Measurements from ENCODE around the gene CGNL1. TPM values are rescaled to one million over a fixed set of nuclear protein-coding genes. Genes with fewer than 3 reads are reported as not detected.

CGNL1 gene
- total and polyA plus RNA-seq, 2 donors = 12.7 to 31.7 TPM

DNA sequence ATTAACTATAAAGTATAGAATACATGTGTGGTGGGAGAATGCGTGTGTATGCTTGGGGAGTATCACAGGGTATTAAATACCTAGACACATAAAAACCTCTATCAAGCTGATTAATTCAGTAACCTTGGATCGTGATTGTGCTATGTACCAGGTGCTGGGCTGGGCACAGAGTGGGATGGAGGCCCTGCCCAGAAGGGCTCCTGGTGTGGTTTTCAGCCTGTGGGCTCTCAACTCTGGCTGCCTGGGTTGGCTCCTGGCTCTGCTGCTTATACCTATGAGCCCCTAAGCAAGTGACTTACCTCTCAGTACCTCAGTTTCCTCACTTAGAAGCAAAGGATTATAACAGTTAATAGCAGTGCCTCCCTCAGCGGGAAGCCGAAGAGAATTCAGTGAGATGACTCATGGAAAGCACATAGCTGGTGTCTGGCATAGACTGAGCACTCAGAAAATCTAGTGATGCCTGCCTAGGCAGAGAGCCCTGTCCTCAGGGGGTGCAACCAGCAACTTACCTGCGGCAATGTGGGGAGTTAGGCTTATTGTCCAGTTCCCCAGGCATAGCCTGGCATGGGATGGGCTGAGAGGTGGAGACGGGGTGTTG, 124.8 kb downstream of the CGNL1 start:
- DNase-seq (ENCODE audit: extremely low spot score) = no peak
- Histone ChIP-seq H3K27ac (ENCODE audit: low read depth) (no peak overlapping the region), H3K36me3 (ENCODE audit: insufficient read depth) (no peaks in the 10 kb centered on the region), H3K4me1 (ENCODE audit: insufficient read depth) (no peaks in the 10 kb centered on the region), H3K4me3 (ENCODE audit: low read depth, low read length) (no peak overlapping the region)
- 89% methylated on average over 6 of the region's 6 CpGs for WGBS

DNA sequence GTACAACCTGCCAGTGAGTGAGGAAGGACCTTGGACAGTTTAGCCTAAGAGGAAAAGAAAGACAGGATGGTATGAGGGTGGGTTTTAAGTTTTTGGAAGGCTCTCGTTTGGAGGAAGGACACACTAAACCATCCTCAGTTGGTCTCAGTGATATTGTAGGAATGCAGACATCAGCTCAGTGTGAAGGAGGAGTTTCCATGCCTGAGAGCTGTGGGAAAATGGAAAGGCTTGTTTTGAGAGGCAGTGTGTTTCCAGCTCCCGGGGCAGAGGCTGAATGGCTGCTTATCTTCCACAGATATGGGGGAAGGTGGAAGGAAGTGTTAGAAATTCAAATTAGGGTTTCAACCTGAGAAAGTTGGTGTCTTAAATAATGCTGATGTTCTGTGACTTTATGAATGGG, 125.8 kb downstream of the CGNL1 start:
- WGBS = 40% methylated on average over 2 of the region's 2 CpGs
- Histone ChIP-seq H3K36me3 (ENCODE audit: insufficient read depth) (no peaks in the 10 kb centered on the region), H3K4me1 (ENCODE audit: insufficient read depth) (no peaks in the 10 kb centered on the region), H3K27ac (ENCODE audit: low read depth) (no peak overlapping the region), H3K4me3 (ENCODE audit: low read depth, low read length) (no peak overlapping the region)
- no peak for DNase-seq (ENCODE audit: extremely low spot score)

DNA sequence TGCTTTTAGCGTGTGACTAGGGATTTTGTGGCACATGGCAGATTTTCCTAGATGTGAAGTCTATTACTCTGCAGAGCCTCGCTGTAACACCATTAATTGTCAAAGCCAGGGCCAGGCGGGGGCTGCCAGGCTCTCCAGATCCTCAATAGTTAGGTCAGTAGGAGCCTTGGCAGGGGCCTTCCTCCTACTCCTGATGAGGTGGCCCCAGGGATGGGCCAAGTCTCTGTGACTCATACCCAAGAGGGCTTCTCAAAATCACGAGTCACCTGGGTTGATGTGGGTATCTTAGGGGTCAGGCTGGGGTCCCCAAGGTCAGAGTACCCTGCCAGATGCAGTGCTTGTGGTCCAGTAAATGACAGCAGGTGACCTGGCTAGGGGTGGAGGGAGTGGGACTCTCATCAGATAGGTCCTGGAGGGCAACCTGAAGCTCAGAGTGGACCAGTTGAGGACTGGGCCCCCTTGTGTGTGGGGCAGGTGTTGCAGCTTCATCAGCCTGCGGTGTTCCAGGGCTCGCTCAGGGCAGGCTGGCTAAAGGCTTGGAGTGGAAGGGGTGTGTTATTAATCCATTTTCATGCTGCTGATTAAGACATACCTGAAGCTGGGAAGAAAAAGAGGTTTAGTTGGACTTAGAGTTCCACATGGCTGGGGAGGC, 126.9 kb downstream of the CGNL1 start:
- Histone ChIP-seq H3K4me1 (ENCODE audit: insufficient read depth) (no peaks in the 10 kb centered on the region), H3K4me3 (ENCODE audit: low read depth, low read length) (no peak overlapping the region), H3K36me3 (ENCODE audit: insufficient read depth) (no peaks in the 10 kb centered on the region), H3K27ac (ENCODE audit: low read depth) (no peak overlapping the region)
- 96% methylated on average over 6 of the region's 6 CpGs for WGBS
- no peak for DNase-seq (ENCODE audit: extremely low spot score)

DNA sequence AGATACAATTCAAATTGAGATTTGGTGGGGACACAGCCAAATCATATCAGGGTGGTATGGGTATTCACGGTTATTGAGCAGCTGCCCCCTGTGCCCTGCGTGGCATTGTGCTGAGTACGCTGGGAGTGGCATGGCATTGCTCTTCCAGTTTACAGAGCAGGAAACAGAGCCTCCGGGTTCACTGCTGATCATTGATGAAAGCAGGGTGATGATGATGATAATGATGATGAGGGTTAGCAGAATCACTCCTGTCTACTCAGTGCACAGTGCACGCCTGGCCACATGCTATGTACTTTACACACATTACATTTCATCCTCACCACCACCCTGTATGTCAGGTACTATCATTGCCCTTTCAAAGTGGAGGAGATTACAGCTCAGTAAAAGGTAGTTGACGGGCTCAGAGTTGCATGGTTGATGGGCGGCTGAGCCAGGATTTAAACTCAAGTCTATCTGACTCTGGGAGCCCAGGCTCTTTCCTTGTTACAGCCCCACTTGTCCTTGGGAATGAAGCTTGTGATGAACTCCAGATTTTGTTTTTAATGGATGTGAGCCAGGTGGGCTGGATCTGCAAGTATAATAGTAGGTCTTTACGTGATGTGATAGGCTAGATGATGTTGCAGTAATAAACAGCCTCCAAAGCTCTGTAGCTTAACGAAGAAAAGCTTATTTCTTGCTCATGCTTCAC, 127.8 kb downstream of the CGNL1 start:
- 73% methylated on average over 9 of the region's 9 CpGs for WGBS
- Histone ChIP-seq H3K4me3 (ENCODE audit: low read depth, low read length) (no peak overlapping the region), H3K4me1 (ENCODE audit: insufficient read depth) (no peaks in the 10 kb centered on the region), H3K36me3 (ENCODE audit: insufficient read depth) (no peaks in the 10 kb centered on the region), H3K27ac (ENCODE audit: low read depth) (no peak overlapping the region)
- no peak for DNase-seq (ENCODE audit: extremely low spot score)

DNA sequence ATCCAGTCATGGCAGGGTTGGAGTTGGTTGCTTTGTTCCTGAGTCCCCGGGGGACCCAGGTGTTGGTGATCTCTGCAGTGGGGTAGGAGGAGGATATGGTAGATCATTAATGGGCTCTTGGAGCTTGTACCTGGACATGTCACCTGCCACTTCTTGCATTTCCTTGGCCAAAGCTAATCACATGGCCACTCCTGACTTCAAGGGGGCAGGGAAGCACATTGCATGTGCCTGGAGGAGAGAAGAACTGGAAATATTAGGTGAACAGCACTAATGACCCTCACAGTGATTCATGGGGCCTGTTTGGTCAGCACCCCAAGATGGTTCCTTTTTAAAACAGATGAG, 128.3 kb downstream of the CGNL1 start:
- Histone ChIP-seq H3K4me1 (ENCODE audit: insufficient read depth) (no peaks in the 10 kb centered on the region), H3K27ac (ENCODE audit: low read depth) (no peak overlapping the region), H3K4me3 (ENCODE audit: low read depth, low read length) (no peak overlapping the region), H3K36me3 (ENCODE audit: insufficient read depth) (no peaks in the 10 kb centered on the region)
- DNase-seq (ENCODE audit: extremely low spot score) = no peak
- WGBS = 62% methylated on average over 1 of the region's 1 CpG

DNA sequence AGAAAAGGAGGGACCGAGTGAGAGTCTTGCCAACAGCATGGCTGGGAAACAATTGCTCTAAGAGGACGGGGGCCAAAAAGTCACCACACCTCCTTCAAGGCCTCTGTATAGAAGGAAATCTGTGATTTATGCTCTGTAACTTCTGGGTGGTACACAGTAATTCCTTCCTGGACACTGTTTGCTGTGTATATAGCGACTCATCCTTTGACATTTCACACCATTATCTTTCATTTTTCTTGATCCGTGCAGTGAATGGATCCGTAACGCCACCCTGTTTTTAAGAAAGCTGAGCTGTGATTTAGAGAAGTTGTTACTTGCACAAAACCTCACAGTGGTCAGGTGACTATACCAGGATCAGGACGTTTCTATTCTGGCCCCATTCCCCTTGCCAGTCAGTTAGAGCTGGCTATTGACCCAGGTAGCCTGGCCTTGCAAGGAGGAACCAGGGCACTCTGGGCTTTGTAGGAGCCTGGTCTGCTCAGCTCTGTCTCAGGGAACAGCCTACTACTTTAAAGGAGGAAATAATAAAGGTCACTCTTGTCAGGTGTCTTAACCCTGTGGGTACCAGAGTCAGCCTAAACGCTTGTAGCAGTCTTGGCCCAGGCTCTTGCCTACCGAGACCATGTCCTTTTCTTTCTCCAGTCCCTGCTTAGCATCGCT, 128.9 kb downstream of the CGNL1 start:
- Histone ChIP-seq H3K27ac (ENCODE audit: low read depth) (no peak overlapping the region), H3K4me3 (ENCODE audit: low read depth, low read length) (no peak overlapping the region), H3K4me1 (ENCODE audit: insufficient read depth) (no peaks in the 10 kb centered on the region), H3K36me3 (ENCODE audit: insufficient read depth) (no peaks in the 10 kb centered on the region)
- WGBS = 80% methylated on average over 10 of the region's 10 CpGs
- no peak for DNase-seq (ENCODE audit: extremely low spot score)

DNA sequence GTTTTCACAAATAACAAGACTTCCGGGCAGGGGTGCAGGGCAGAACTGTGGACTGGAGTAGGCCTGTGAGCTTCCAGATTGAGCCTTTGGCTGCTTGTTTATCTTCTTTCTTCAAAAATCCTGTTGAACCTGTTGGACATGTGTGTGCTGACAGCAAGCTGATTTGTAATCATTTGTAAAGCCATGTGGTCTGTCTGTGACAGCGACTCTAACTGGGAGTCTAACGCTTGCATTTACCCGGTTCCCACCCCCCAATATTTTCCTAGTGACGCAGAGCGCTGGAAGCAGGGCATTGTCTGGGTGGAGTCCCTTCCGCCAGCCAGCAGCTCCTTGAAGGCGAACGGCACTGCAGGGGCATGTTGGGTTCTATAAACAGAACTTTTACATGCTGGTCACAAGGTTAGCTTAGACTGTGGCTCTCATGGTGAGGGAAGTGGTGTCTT, 129.7 kb downstream of the CGNL1 start:
- Histone ChIP-seq H3K4me3 (ENCODE audit: low read depth, low read length) (no peak overlapping the region), H3K36me3 (ENCODE audit: insufficient read depth) (no peaks in the 10 kb centered on the region), H3K27ac (ENCODE audit: low read depth) (no peak overlapping the region), H3K4me1 (ENCODE audit: insufficient read depth) (no peaks in the 10 kb centered on the region)
- peak; percentile 91 for DNase-seq (ENCODE audit: extremely low spot score)
- 59% methylated on average over 9 of the region's 9 CpGs for WGBS

DNA sequence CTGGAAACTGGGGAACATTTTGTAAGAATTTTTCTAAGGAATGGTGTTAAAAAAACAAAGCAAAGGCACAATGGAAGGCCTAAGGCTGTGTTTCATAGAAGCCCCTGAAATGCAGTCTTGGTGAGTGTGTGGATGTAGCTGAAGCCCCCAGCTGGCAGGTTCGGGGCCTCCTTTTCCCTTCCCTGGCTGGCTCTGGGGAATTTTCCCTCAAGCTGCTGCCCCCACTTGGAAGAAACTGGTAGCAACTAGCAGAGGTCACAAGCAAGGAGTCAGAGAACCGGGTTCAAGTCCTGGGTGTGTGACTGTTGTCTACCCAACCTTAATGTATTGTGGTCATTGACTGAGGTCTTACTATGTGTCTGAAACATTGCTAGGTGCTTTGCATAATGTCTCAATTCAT, 130.1 kb downstream of the CGNL1 start:
- Histone ChIP-seq H3K27ac (ENCODE audit: low read depth) (peak overlapping the region; percentile 77), H3K36me3 (ENCODE audit: insufficient read depth) (no peaks in the 10 kb centered on the region), H3K4me1 (ENCODE audit: insufficient read depth) (no peaks in the 10 kb centered on the region), H3K4me3 (ENCODE audit: low read depth, low read length) (no peak overlapping the region)
- DNase-seq (ENCODE audit: extremely low spot score) = no peak
- WGBS = 80% methylated on average over 2 of the region's 2 CpGs

DNA sequence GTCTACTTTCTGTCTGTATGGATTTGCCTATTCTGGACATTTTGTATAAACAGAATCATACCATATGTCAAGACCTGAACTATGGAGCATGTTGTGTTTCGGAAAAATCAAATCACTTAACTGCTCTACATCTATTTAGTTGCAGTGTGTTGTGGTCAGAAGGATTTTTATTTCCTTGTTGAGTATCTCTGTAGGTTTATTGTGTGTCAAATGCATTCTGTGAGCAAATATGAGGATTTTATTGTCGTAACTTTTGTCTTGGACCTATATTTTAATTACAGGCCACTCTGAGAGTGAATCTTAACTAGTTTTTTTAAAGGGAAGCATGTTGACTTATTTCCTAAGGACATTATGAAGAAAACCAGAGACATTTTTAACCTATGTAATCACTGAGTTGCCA, 130.8 kb downstream of the CGNL1 start:
- Histone ChIP-seq H3K4me3 (ENCODE audit: low read depth, low read length) (no peak overlapping the region), H3K36me3 (ENCODE audit: insufficient read depth) (no peaks in the 10 kb centered on the region), H3K27ac (ENCODE audit: low read depth) (no peak overlapping the region), H3K4me1 (ENCODE audit: insufficient read depth) (no peaks in the 10 kb centered on the region)
- no peak for DNase-seq (ENCODE audit: extremely low spot score)
- WGBS = 90% methylated on average over 2 of the region's 2 CpGs

DNA sequence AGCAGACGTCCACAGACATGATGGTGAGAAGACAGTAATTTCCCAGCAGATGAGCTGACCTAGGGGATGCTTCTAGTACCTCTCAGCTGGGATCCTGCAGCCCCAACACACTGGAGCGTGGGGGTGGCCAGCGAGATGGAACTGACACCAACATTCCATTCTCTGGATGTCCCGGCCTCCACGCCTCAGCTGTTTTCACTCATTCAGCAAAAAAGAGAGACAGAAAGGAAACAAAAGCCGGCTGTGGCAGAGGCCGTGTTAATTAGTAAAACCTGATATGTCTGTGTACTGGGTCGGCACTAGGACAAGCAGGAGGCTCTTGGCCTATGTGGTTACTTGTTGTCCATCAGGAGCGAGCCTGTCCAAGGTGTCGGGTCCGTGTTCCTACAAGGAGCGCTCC, 132.8 kb downstream of the CGNL1 start:
- WGBS = 85% methylated on average over 12 of the region's 12 CpGs
- DNase-seq (ENCODE audit: extremely low spot score) = no peak
- H3K4me3 ChIP-seq (ENCODE audit: low read depth, low read length) = no peak overlapping the region
- H3K36me3 ChIP-seq (ENCODE audit: insufficient read depth) = no peaks in the 10 kb centered on the region
- H3K27ac ChIP-seq (ENCODE audit: low read depth) = no peak overlapping the region
- no peaks in the 10 kb centered on the region for H3K4me1 ChIP-seq (ENCODE audit: insufficient read depth)

DNA sequence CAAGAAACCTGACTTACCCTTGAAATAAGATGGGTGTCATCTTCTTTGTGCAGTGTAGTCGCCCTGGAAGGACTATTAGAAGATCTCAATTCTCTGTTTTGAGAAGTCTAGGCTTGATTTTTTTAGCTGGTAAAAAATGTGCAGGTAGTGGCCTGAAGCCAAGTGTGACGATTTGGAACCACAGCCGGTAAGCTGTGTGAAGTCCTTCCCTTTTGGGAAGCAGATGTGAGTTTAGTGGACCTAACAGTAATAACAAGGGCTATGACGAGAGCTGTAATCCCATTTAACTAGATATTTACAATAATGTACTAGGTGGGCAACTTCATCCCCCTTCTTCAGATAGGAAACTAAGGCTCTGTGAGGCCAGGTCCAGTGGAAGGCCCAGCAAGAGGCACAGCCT, 133.7 kb downstream of the CGNL1 start:
- no peak for DNase-seq (ENCODE audit: extremely low spot score)
- no peak overlapping the region for H3K4me3 ChIP-seq (ENCODE audit: low read depth, low read length)
- WGBS = 48% methylated on average over 4 of the region's 4 CpGs
- no peak overlapping the region for H3K27ac ChIP-seq (ENCODE audit: low read depth)
- H3K36me3 ChIP-seq (ENCODE audit: insufficient read depth) = no peaks in the 10 kb centered on the region
- H3K4me1 ChIP-seq (ENCODE audit: insufficient read depth) = no peaks in the 10 kb centered on the region

DNA sequence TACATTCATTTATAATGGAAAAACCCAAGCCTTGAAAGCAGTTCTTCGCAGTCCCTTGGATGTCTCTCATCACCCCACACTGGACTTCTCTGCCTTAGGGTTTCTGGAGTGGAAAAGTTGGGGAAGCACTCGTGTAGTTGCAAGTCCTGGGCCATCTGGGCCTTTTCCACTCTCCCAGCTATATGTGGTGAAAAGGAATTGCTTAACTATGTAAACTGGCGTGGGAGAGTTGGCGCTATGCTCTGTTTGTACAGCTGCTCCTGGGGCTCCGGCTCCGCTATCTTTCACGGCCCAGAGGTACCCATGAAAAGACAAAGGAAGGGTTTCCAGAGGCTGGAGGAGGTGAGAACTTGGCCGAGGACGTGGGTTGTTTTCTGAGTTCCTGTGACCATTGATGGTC, 134.3 kb downstream of the CGNL1 start:
- Histone ChIP-seq H3K27ac (ENCODE audit: low read depth) (no peak overlapping the region), H3K4me3 (ENCODE audit: low read depth, low read length) (no peak overlapping the region), H3K4me1 (ENCODE audit: insufficient read depth) (no peaks in the 10 kb centered on the region), H3K36me3 (ENCODE audit: insufficient read depth) (no peaks in the 10 kb centered on the region)
- WGBS = 30% methylated on average over 9 of the region's 9 CpGs
- no peak for DNase-seq (ENCODE audit: extremely low spot score)

DNA sequence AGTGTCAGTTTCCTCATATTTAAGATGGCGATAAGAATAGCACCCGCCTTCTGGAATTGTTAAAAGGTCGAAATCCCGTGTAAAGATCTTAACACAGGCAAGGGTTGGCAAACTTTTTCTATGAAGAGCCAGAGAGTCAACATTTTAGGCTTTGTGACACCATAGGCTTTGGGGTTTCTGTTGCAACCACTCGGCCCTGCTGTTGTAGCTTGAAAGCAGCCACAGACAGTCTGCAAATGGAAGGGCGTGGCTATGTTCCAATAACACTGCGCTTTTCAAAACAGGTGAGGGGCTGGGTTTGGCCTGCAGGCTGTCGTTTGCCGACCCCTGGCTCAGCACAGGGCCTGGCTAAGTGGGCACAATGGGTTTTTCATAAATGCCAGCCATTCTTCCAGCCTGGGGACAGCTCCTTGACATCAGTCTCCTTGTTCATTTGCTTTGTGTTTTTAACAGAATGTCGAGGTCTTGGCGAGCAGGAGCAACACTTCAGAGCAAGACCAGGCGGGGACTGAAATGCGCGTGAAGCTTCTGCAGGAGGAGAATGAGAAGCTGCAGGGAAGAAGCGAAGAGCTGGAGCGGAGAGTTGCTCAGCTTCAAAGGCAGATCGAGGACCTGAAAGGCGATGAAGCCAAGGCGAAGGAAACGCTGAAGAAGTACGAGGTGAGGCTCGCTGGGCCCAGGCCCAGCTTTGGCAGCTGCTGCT, 140.2 kb downstream of the CGNL1 start:
- Histone ChIP-seq H3K36me3 (ENCODE audit: insufficient read depth) (no peaks in the 10 kb centered on the region), H3K4me1 (ENCODE audit: insufficient read depth) (no peaks in the 10 kb centered on the region), H3K4me3 (ENCODE audit: low read depth, low read length) (no peak overlapping the region), H3K27ac (ENCODE audit: low read depth) (no peak overlapping the region)
- WGBS = 84% methylated on average over 22 of the region's 22 CpGs
- no peak for DNase-seq (ENCODE audit: extremely low spot score)
